K562 (cell line): ENCODE data around the gene VPS37D. TPM values are rescaled to one million over a fixed set of nuclear protein-coding genes. Genes with fewer than 3 reads are reported as not detected.

Source experiments
- ATAC-seq: fragments of 200-7000 bp; cut with Tn5 transposase; 3 replicates; pipeline ENCODE4 v1.9.1; 2020; ENCODE audit warnings: moderate library complexity
- BruUV-seq: library from RNA; stranded (reverse); fragments of 400-500 nt; replicated peaks from 2 replicates; lab custom pipeline; 2021; lab: Mats Ljungman, UMichigan
- CTCF ChIA-PET: fragments of 300-600 bp; formaldehyde crosslinking; extraction: SDS; loops from one replicate; lab custom pipeline; 2021; ENCODE audit warnings: low intra/inter-chr PET ratio; lab: Yijun Ruan, JAX
- POLR2A ChIA-PET: fragments of 300-600, 350-650 bp; sonication (Branson Sonifier 250); formaldehyde crosslinking; extraction: SDS; loops from one replicate; lab custom pipeline; 2021; ENCODE audit warnings: antibody characterized with exemption, inconsistent platforms; lab: Yijun Ruan, JAX
- DNase-seq, 4 experiments: peaks; one replicate each; pipeline versions ENCODE4 v3.0.0 to v3.0.0-alpha.2; 2011 to 2018; ENCODE audit warnings: low spot score in 3 of 4, mixed read lengths in 3 of 4; ENCODE audit errors: extremely low read depth in 1 of 4
- FAIRE-seq: peaks from 2 replicates; lab custom pipeline; 2011; peaks lifted over from hg19 to GRCh38; lab: Jason Lieb, UNC
- H2AFZ ChIP-seq: 2 replicates; pipeline ENCODE4 v1.6.0; 2011; ENCODE audit warnings: low read depth, low read length, control low read depth, inconsistent platforms
- H3K27ac ChIP-seq: fragments of 200-600 bp; 3 replicates; pipeline ENCODE4 v1.8.0; 2011; ENCODE audit warnings: low read depth, mild to moderate bottlenecking, control low read depth, inconsistent platforms, low read length, moderate library complexity, mixed read lengths; ENCODE audit errors: extremely low read depth
- H3K27me3 ChIP-seq, 2 experiments: fragments of 300-600 bp in 1 of 2; 2 replicates in 1 of 2; 3 replicates in 1 of 2; pipeline versions ENCODE4 v1.6.0 to v1.8.0; 2011; ENCODE audit warnings: inconsistent platforms in 2 of 2, low read length in 2 of 2, mild to moderate bottlenecking in 1 of 2, mixed read lengths in 1 of 2, moderate library complexity in 1 of 2; ENCODE audit not compliant: control insufficient read depth in 2 of 2, insufficient read depth in 2 of 2
- H3K36me3 ChIP-seq: fragments of 300-600 bp; 3 replicates; pipeline ENCODE4 v1.8.0; 2011; ENCODE audit warnings: mild to moderate bottlenecking, low read length, inconsistent platforms; ENCODE audit not compliant: control insufficient read depth, insufficient read depth
- H3K4me1 ChIP-seq, 2 experiments: fragments of 200-600 bp in 1 of 2; replicated peaks in 1 of 2; 2 replicates in 1 of 2; 3 replicates in 1 of 2; pipeline versions ENCODE4 v1.5.1 to v1.8.0; 2011; ENCODE audit warnings: inconsistent platforms in 2 of 2, low read length in 2 of 2, mild to moderate bottlenecking in 1 of 2, mixed read lengths in 1 of 2, moderate library complexity in 1 of 2; ENCODE audit not compliant: control insufficient read depth in 2 of 2, insufficient read depth in 2 of 2
- H3K4me2 ChIP-seq: 2 replicates; pipeline ENCODE4 v1.6.1; 2011; ENCODE audit warnings: low read length, control low read depth, inconsistent platforms, mixed read lengths; ENCODE audit not compliant: insufficient read depth
- H3K4me3 ChIP-seq: fragments of 200-600 bp; sonication (generic), shearing (Covaris generic); 2 replicates; pipeline ENCODE4 v1.5.1; 2016; ENCODE audit warnings: control low read depth, inconsistent platforms
- H3K79me2 ChIP-seq: fragments of 200-600 bp; 3 replicates; pipeline ENCODE4 v1.8.0; 2011; ENCODE audit warnings: low read length, inconsistent platforms; ENCODE audit not compliant: control insufficient read depth, insufficient read depth
- H3K9ac ChIP-seq, 2 experiments: 2 replicates each; pipeline versions ENCODE4 v1.6.0 to v1.6.1; 2011; ENCODE audit warnings: low read depth in 2 of 2, low read length in 2 of 2, control low read depth in 1 of 2, inconsistent platforms in 1 of 2, mild to moderate bottlenecking in 1 of 2, mixed read lengths in 1 of 2; ENCODE audit not compliant: insufficient read depth in 1 of 2
- H3K9me1 ChIP-seq: one replicate; pipeline ENCODE4 v1.6.0; 2011; ENCODE audit warnings: inconsistent platforms, mild to moderate bottlenecking, low read length, moderate library complexity; ENCODE audit not compliant: control insufficient read depth, insufficient read depth
- H3K9me3 ChIP-seq: replicated peaks from 2 replicates; pipeline ENCODE4 v1.5.1; 2011; ENCODE audit warnings: low read depth, low read length, inconsistent platforms; ENCODE audit not compliant: control insufficient read depth, insufficient read depth
- H4K20me1 ChIP-seq: replicated peaks from 2 replicates; pipeline ENCODE4 v1.6.1; 2011; ENCODE audit warnings: low read length, inconsistent platforms, mixed read lengths; ENCODE audit not compliant: control insufficient read depth, insufficient read depth
- C11orf30 ChIP-seq: fragments of 450-650 bp; IDR thresholded peaks from 2 replicates; pipeline ENCODE4 v1.6.1; 2016; ENCODE audit warnings: low read depth, mild to moderate bottlenecking
- CHD1 ChIP-seq: fragments of 200-600 bp; sonication (generic); IDR thresholded peaks from one replicate; pipeline ENCODE4 v1.6.1; 2012; ENCODE audit warnings: mild to moderate bottlenecking, moderate library complexity, low read length, inconsistent platforms
- CHD2 ChIP-seq: IDR thresholded peaks from 2 replicates; pipeline ENCODE4 v1.6.1; 2011; ENCODE audit warnings: low read depth, low read length
- FOXJ3 ChIP-seq: sonication (generic); formaldehyde crosslinking; IDR thresholded peaks from 2 replicates; pipeline ENCODE4 v1.4.0; 2020; ENCODE audit warnings: mild to moderate bottlenecking, missing genetic modification reagents
- GABPA ChIP-seq: fragments of 200-800 bp; sonication (Bioruptor generic); conservative IDR thresholded peaks from 2 replicates; pipeline ENCODE4 v1.6.1; 2016; ENCODE audit warnings: low read depth, missing genetic modification characterization, missing compliant biosample characterization
- HMBOX1 ChIP-seq: sonication (generic); IDR thresholded peaks from 2 replicates; pipeline ENCODE4 v1.6.1; 2016
- KLF6 ChIP-seq: fragments of 250-450 bp; sonication (Bioruptor Pico); IDR thresholded peaks from 2 replicates; pipeline ENCODE4 v1.4.0; 2020; ENCODE audit warnings: mild to moderate bottlenecking, moderate library complexity, borderline replicate concordance
- PATZ1 ChIP-seq: fragments of 250-450 bp; sonication (Bioruptor Pico); IDR thresholded peaks from 2 replicates; pipeline ENCODE4 v1.5.0; 2020; ENCODE audit warnings: mild to moderate bottlenecking, borderline replicate concordance
- SIN3B ChIP-seq: fragments of 450-650 bp; IDR thresholded peaks from 2 replicates; pipeline ENCODE4 v1.6.1; 2017; ENCODE audit warnings: low read depth, mild to moderate bottlenecking, moderate library complexity
- SP1 ChIP-seq: sonication (generic); formaldehyde crosslinking; IDR thresholded peaks from 2 replicates; pipeline ENCODE4 v1.8.1; 2022; ENCODE audit warnings: mild to moderate bottlenecking, missing genetic modification reagents
- TEAD2 ChIP-seq: fragments of 450-650 bp; IDR thresholded peaks from 2 replicates; pipeline ENCODE4 v1.6.1; 2016; ENCODE audit warnings: missing genetic modification characterization, control low read depth, missing compliant biosample characterization
- TOE1 ChIP-seq, 2 experiments: fragments of 450-650 bp in 1 of 2; sonication (generic) in 1 of 2; formaldehyde crosslinking in 1 of 2; IDR thresholded peaks; 2 replicates each; pipeline versions ENCODE4 v1.7.1 to v1.8.0; 2016 to 2022; ENCODE audit warnings: borderline replicate concordance in 2 of 2, mild to moderate bottlenecking in 2 of 2, antibody characterized with exemption in 1 of 2, inconsistent platforms in 1 of 2, low read depth in 1 of 2, missing genetic modification reagents in 1 of 2, moderate library complexity in 1 of 2
- ZBTB49 ChIP-seq: sonication (generic); formaldehyde crosslinking; IDR thresholded peaks from 2 replicates; pipeline ENCODE4 v1.8.0; 2022; ENCODE audit warnings: missing genetic modification reagents, mild to moderate bottlenecking, borderline replicate concordance
- ZNF431 ChIP-seq: sonication (generic); formaldehyde crosslinking; IDR thresholded peaks from 2 replicates; pipeline ENCODE4 v1.8.0; 2022; ENCODE audit warnings: mild to moderate bottlenecking, missing genetic modification reagents
- ZNF551 ChIP-seq: fragments of 250-450 bp; sonication (Bioruptor Pico); IDR thresholded peaks from 2 replicates; pipeline ENCODE4 v1.5.0; 2021; ENCODE audit warnings: mild to moderate bottlenecking, moderate library complexity
- WGBS: fragments of 100-300 bp; shearing (Covaris generic); methylation state at CpG from one replicate; pipeline ENCODE4 v1.1.6; 2016; ENCODE audit warnings: low coverage, mixed read lengths; ENCODE audit not compliant: insufficient coverage; ENCODE audit errors: missing lambda C conversion rate; 5-methylcytosine and 5-hydroxymethylcytosine counted together
- in situ Hi-C: fragments of 300-500 bp; cut with MboI; formaldehyde crosslinking; loops from 4 replicates; pipeline ENCODE4 v1.15.0; 2018; ENCODE audit warnings: inconsistent platforms, mixed read lengths
- intact Hi-C: fragments of 100-400 bp; cut with micrococcal nuclease; formaldehyde crosslinking; loops from 2 replicates; pipeline ENCODE4 v1.14.2; 2022
- polyA plus RNA-seq, 8 experiments: library from polyadenylated mRNA; depleted of rRNA in 4 of 8; stranded (reverse) in 5 of 8; unstranded in 3 of 8; fragments of >200 nt; fragmentation: Nextera tagmentation in 2 of 8; fragmentation: Illumina TruSeq in 1 of 8; extraction: Ambion mirVana in 2 of 8; extraction: Trizol in 1 of 8; gene quantifications; 2 replicates each; pipeline versions ENCODE4 v1.2.1 to v1.2.3, GENCODE V29; 2011 to 2014; ENCODE audit warnings: inconsistent platforms in 1 of 8, missing spikeins in 1 of 8
- total RNA-seq, 7 experiments: library from RNA; depleted of rRNA in 6 of 7; stranded (reverse); fragments of >200 nt in 6 of 7; fragmentation: Illumina TruSeq in 2 of 7; extraction: Trizol in 2 of 7; gene quantifications; 2 replicates each; pipeline versions ENCODE4 v1.2.1 to v1.2.3, GENCODE V29; 2011 to 2021; ENCODE audit warnings: low replicate concordance in 1 of 7

VPS37D gene
- total and polyA plus RNA-seq, 9 of the 15 experiments (the other 6 are each of a cell fraction or from before 2014, with no cell fraction given), result 0.25 to 2.3 (median 1.0) TPM; not detected in 3

GRCh38 chr7:73718905-73719805 lies 51.5 kb downstream of the VPS37D start, which contains the start of gene STX1A:
TSS of gene STX1A (minus strand) at chr7:73719669. CDS start at chr7:73719631, 38 bp downstream.
- H4K20me1 ChIP-seq, result peaks cover 29% of the 10 kb centered on the region
- peak within 1 kb of the TSS; percentile 72 for H3K4me2 ChIP-seq
- peak within 1 kb of the TSS; percentile 75 for H3K4me3 ChIP-seq
- no peaks in the 10 kb centered on the region for H3K9me3 ChIP-seq
- peaks cover 20 to 50% of the 10 kb centered on the region in 2 experiments for H3K4me1 ChIP-seq
- H3K27me3 ChIP-seq, result no peaks in the 10 kb centered on the region
- 4% methylated on average over 51 of the region's 96 CpGs for WGBS
- no peaks in the 10 kb centered on the region for H3K36me3 ChIP-seq
- ATAC-seq, result peak; percentile 86
- intact Hi-C loops, result loop anchor here (5.0 kb wide), 1 partner anchor 37 kb away; the partner anchor contains the start of genes BUD23 and DNAJC30
- ChIA-PET CTCF (interaction anchor here (0.6 kb wide), 1 partner anchor 57 kb away, joined by 8 read pairs; no protein-coding TSS in a partner anchor), POLR2A (interaction anchor here (0.6 to 1.9 kb wide), 5 partner anchors 15 to 1351 kb away, joined by 3 to 6 read pairs (median 4); no protein-coding TSS in a partner anchor)
- 0 out of 3 replicates have a peak within 1 kb of the TSS, but pooled peaks have one; percentile 25 for H3K27ac ChIP-seq
- TSS peak; percentile 69 for BruUV-seq
- H3K79me2 ChIP-seq, result peaks cover 10% of the 10 kb centered on the region; the same call in 2 of the 3 replicates
- DNase-seq, result peak; percentile 86 to 99 (median 98)
- in situ Hi-C loops, result no loop called here
- no peak for FAIRE-seq
- H3K9ac ChIP-seq, result peak within 1 kb of the TSS; percentile 56 to 94; a peak in 3 of 4 replicates
- H2AFZ ChIP-seq, result peak within 1 kb of the TSS; percentile 93
- peaks cover 6% of the 10 kb centered on the region for H3K9me1 ChIP-seq
- TF ChIP-seq SIN3B (peak; percentile 73), HMBOX1 (no peak), PATZ1 (CRISPR knock-in tag) (no peak), CHD1 (no peak), FOXJ3 (CRISPR knock-in tag) (no peak), CHD2 (no peak), GABPA (tag) (no peak), ZBTB49 (no peak), KLF6 (no peak), ZNF431 (no peak), TEAD2 (tag) (no peak), C11orf30 (no peak), ZNF551 (CRISPR knock-in tag) (no peak), SP1 (CRISPR knock-in tag) (no peak), TOE1 (IDR thresholded peaks at IDR 0.05; ENCODE audit: borderline replicate concordance) (no peak), TOE1 (CRISPR knock-in tag; IDR thresholded peaks at IDR 0.05; ENCODE audit: borderline replicate concordance, low read depth) (no peak)
